Rectal smooth muscle tissue (tissue), 1 donor: ENCODE results near the gene ADO.
A peak's percentile ranks its signal among the peaks of the same experiment; 100 is the strongest.

ENCODE experiments used
- H3K27ac ChIP-seq: one replicate; pipeline ENCODE4 v1.7.0; 2013; ENCODE audit warnings: low read depth, low read length, inconsistent platforms
- H3K27me3 ChIP-seq: one replicate; pipeline ENCODE4 v1.7.0; 2013; ENCODE audit warnings: low read length; ENCODE audit not compliant: control insufficient read depth, insufficient read depth
- H3K36me3 ChIP-seq: one replicate; pipeline ENCODE4 v1.7.0; 2013; ENCODE audit warnings: low read length; ENCODE audit not compliant: control insufficient read depth, insufficient read depth
- H3K4me1 ChIP-seq: one replicate; pipeline ENCODE4 v1.7.0; 2013; ENCODE audit warnings: low read length; ENCODE audit not compliant: control insufficient read depth, insufficient read depth
- H3K4me3 ChIP-seq: one replicate; pipeline ENCODE4 v1.7.0; 2013; ENCODE audit warnings: low read length
- H3K9ac ChIP-seq: one replicate; pipeline ENCODE4 v1.7.0; 2013; ENCODE audit warnings: low read length

Gene ADO

GRCh38 chr10:62815381-62816075 is 11.0 kb downstream of the ADO start:
- Histone ChIP-seq H3K4me3 (peak overlapping the region; percentile 88), H3K27ac (no peak overlapping the region), H3K9ac (peak overlapping the region; percentile 13), H3K36me3 (no peaks in the 10 kb centered on the region), H3K4me1 (peaks cover 4% of the 10 kb centered on the region), H3K27me3 (peaks cover 19% of the 10 kb centered on the region)

DNA sequence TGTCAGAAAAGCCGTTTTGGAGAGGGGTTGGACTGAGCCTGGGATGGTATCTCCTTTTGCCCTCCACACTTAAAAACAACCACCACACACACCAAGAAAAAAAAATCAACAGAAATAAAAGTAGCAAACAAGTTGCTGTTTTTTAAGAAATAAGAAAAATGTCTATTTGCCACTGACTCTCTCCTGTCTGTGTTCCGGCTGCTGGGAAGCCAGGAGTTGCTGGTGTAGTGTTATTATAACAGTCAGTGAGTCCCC is 11.5 kb downstream of the ADO start:
- Histone ChIP-seq H3K4me1 (peaks cover 4% of the 10 kb centered on the region), H3K4me3 (peak overlapping the region; percentile 88), H3K27me3 (peaks cover 19% of the 10 kb centered on the region), H3K9ac (no peak overlapping the region), H3K36me3 (no peaks in the 10 kb centered on the region), H3K27ac (no peak overlapping the region)

GRCh38 chr10:62816331-62817120 is 12.0 kb downstream of the ADO start, which contains the start of gene EGR2:
Gene EGR2, minus strand, starts transcription at chr10:62816366. Its CDS starts 337 bp downstream, at chr10:62816029.
- H3K36me3 ChIP-seq: no peaks in the 10 kb centered on the region
- H3K27me3 ChIP-seq: peaks cover 19% of the 10 kb centered on the region
- H3K27ac ChIP-seq: peak within 1 kb of the TSS; percentile 73
- H3K4me1 ChIP-seq: peaks cover 4% of the 10 kb centered on the region
- H3K9ac ChIP-seq: peak within 1 kb of the TSS; percentile 60
- peak within 1 kb of the TSS; percentile 88 for H3K4me3 ChIP-seq

- Histone ChIP-seq H3K4me3 (peak overlapping the region; percentile 88), H3K4me1 (peaks cover 4% of the 10 kb centered on the region), H3K27ac (peak overlapping the region; percentile 73), H3K27me3 (peaks cover 19% of the 10 kb centered on the region), H3K9ac (peak overlapping the region; percentile 60), H3K36me3 (no peaks in the 10 kb centered on the region)
Measured at GRCh38 chr10:62817121-62817765, 12.7 kb downstream of the ADO start.

DNA sequence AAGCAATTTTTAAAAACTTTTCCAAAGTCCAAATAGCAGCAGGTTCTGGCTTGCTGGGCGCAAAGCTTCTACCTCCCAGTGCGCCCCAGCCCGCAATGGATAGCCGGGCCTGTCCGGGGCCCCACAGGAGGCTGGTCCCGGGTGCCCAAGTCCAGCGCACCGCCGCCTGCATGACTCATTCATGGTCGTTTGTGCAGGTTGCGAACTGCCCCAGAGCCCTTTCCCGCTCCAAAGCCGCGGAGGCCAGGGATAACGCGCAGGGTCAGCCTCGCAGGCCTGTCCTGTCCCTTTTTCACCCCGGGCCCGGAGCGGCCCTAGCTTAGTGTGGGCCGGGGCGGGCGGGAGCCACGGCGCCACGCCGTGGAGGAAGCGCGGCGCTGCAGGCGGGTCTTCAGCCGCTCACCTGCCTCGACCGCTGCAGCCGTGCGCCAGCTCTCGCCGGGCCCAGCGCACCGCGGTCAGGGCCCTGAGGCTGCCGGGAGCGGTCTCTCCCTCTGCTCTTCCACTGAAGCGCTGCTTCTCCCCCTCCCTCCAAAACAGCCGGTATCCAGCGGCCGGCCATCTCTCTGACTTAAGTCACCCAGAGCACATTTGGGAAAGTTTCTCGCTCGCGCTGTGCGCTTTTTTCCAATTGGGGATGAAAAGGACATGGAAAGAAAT is 13.4 kb downstream of the ADO start:
- peak overlapping the region; percentile 88 for H3K4me3 ChIP-seq
- H3K4me1 ChIP-seq: peaks cover 4% of the 10 kb centered on the region
- no peak overlapping the region for H3K27ac ChIP-seq
- H3K36me3 ChIP-seq: no peaks in the 10 kb centered on the region
- H3K27me3 ChIP-seq: peaks cover 19% of the 10 kb centered on the region
- no peak overlapping the region for H3K9ac ChIP-seq

- Histone ChIP-seq H3K4me3 (peak overlapping the region; percentile 88), H3K36me3 (no peaks in the 10 kb centered on the region), H3K9ac (no peak overlapping the region), H3K27me3 (peaks cover 19% of the 10 kb centered on the region), H3K27ac (no peak overlapping the region), H3K4me1 (peaks cover 4% of the 10 kb centered on the region)
Measured at GRCh38 chr10:62818426-62819011, 14.0 kb downstream of the ADO start.

- H3K27me3 ChIP-seq: peaks cover 14% of the 10 kb centered on the region
- H3K4me3 ChIP-seq: no peak overlapping the region
- H3K36me3 ChIP-seq: no peaks in the 10 kb centered on the region
- peaks cover 4% of the 10 kb centered on the region for H3K4me1 ChIP-seq
- no peak overlapping the region for H3K27ac ChIP-seq
- H3K9ac ChIP-seq: no peak overlapping the region
Measured at GRCh38 chr10:62819141-62819920, 14.8 kb downstream of the ADO start.

DNA sequence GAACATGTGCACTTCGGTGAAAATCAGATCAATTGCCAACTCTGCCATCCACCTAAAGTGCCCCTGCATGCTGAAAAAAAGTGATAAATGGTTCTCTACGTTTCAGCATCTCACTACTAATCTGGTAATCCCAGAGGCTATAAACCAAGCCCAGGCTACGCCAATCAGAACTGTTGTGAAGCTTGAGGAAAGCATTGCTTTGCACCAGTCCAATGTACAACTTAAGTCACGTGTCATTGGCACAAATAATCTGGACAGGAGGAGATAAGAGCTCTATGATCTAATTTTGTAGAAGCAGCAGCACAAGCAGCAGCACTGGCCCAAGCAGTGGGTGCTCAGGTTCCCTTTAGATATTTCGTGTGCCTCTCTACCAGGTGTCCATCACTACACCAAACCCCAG is 16.1 kb downstream of the ADO start:
- H3K9ac ChIP-seq: no peak overlapping the region
- H3K27me3 ChIP-seq: peaks cover 5% of the 10 kb centered on the region
- no peak overlapping the region for H3K4me3 ChIP-seq
- peaks cover 4% of the 10 kb centered on the region for H3K4me1 ChIP-seq
- H3K36me3 ChIP-seq: no peaks in the 10 kb centered on the region
- no peak overlapping the region for H3K27ac ChIP-seq

- no peak overlapping the region for H3K9ac ChIP-seq
- H3K27ac ChIP-seq: no peak overlapping the region
- no peak overlapping the region for H3K4me3 ChIP-seq
- H3K36me3 ChIP-seq: no peaks in the 10 kb centered on the region
- peaks cover 2% of the 10 kb centered on the region for H3K27me3 ChIP-seq
- H3K4me1 ChIP-seq: no peaks in the 10 kb centered on the region
Measured at GRCh38 chr10:62826273-62826672, 21.8 kb downstream of the ADO start.

GRCh38 chr10:62829622-62830021 is 25.1 kb downstream of the ADO start:
- Histone ChIP-seq H3K4me1 (no peaks in the 10 kb centered on the region), H3K27ac (no peak overlapping the region), H3K4me3 (no peak overlapping the region), H3K36me3 (no peaks in the 10 kb centered on the region), H3K27me3 (peaks cover 2% of the 10 kb centered on the region), H3K9ac (no peak overlapping the region)

GRCh38 chr10:62830679-62831078 is 26.2 kb downstream of the ADO start:
- H3K27me3 ChIP-seq: peaks cover 2% of the 10 kb centered on the region
- no peaks in the 10 kb centered on the region for H3K36me3 ChIP-seq
- H3K4me1 ChIP-seq: no peaks in the 10 kb centered on the region
- no peak overlapping the region for H3K4me3 ChIP-seq
- H3K27ac ChIP-seq: no peak overlapping the region
- H3K9ac ChIP-seq: no peak overlapping the region
